ENCODE results near the gene NYNRIN. TPM values are rescaled to one million over a fixed set of nuclear protein-coding genes. Genes with fewer than 3 reads are reported as not detected.

The NYNRIN gene
- 1.7 and 2.2 TPM in 2 replicates for total RNA-seq (2012; rRNA removed)
- 5.3 and 5.4 TPM in 2 replicates for polyA plus RNA-seq (2012; rRNA removed)
- 2.7 and 4.6 TPM in 2 replicates for polyA plus RNA-seq (2012; cell fraction: cytosol; rRNA removed)
- polyA plus RNA-seq (2012; cell fraction: nucleus; rRNA removed; ENCODE audit: low replicate concordance): 10.7 and 11.1 TPM in 2 replicates
- Bru-seq, nascent RNA: percentile 43 among the genes with signal in this experiment
- percentile 59 among the genes with signal in this experiment for BruChase-seq, experiment 1, labeled RNA remaining after a 6-hour chase
- percentile 56 among the genes with signal in this experiment for BruChase-seq, experiment 2, labeled RNA remaining after a 2-hour chase
- long read RNA-seq, partial matches to known transcripts: 0 of 5 reads
- long read RNA-seq, other reads (novel, unspliced or antisense): 5 of 5 reads

- BruUV-seq (replicated peaks): no TSS peak
- ATAC-seq (ENCODE audit: low read depth) (peak; percentile 84), DNase-seq (peak; percentile 12)
- H2BK5ac ChIP-seq (ENCODE audit: low read depth, low read length, poor library complexity, severe bottlenecking): no peak within 1 kb of the TSS
- H4K8ac ChIP-seq (ENCODE audit: low read depth in 2 of 2, low read length in 2 of 2): peak within 1 kb of the TSS; percentile 77 to 84
- peak within 1 kb of the TSS; percentile 79 for H3K9ac ChIP-seq (ENCODE audit: low read depth, low read length)
- H3K27ac ChIP-seq (ENCODE audit: insufficient read depth, low read length): peak within 1 kb of the TSS; percentile 20; the same call in 1 of the 2 replicates
- H2BK120ac ChIP-seq (ENCODE audit: low read depth, low read length): peak within 1 kb of the TSS; percentile 46
- peak within 1 kb of the TSS; percentile 85; the same call in 1 of the 2 replicates for H4K5ac ChIP-seq (ENCODE audit: low read depth, low read length)
- H2AK9ac ChIP-seq (replicated peaks; ENCODE audit: low read depth, low read length, poor library complexity): peak within 1 kb of the TSS; percentile 86
- intact Hi-C loops (cut with micrococcal nuclease) (loop anchor here (2.0 kb wide), 1 partner anchor 32 kb away; no protein-coding TSS in a partner anchor), dilution Hi-C loops (cut with HindIII; ENCODE audit: low sequenced_read_pairs, unreplicated experiment) (no loop called here), in situ Hi-C loops (cut with MboI; ENCODE audit: low sequenced_read_pairs) (no loop called here)
- POLR2A ChIA-PET (ENCODE audit: unreplicated experiment): interaction anchor here (0.6 kb wide), 1 partner anchor 33 kb away, joined by 3 read pairs; no protein-coding TSS in a partner anchor
- H3K4me3 ChIP-seq (ENCODE audit: insufficient read depth, low read depth, low read length): peak within 1 kb of the TSS; percentile 67
- no peaks in the 10 kb centered on the region for H4K20me1 ChIP-seq (ENCODE audit: insufficient read depth, low read length)
- peak within 1 kb of the TSS; percentile 91 for H2AFZ ChIP-seq (replicated peaks; ENCODE audit: low read length, poor library complexity)
- peak within 1 kb of the TSS; percentile 10 for H2BK20ac ChIP-seq (ENCODE audit: low read depth, low read length)
- peaks cover 0 to 12% of the 10 kb centered on the region in 2 experiments; a peak in 1 of 4 replicates for H3K79me1 ChIP-seq (ENCODE audit: low read depth in 1 of 2, low read length in 2 of 2)
- WGBS, 2 experiments (ENCODE audit: extremely low coverage in 2 of 2, insufficient read length in 1 of 2): 0% methylated on average over 25 of the region's 57 CpGs; no CpG with 5 or more reads in 1 of the 2 experiments
- H3K9me3 ChIP-seq (ENCODE audit: control insufficient read depth, insufficient read depth, low read length): no peaks in the 10 kb centered on the region
- H3K56ac ChIP-seq (ENCODE audit: extremely low read depth, insufficient read depth, low read length): no peak within 1 kb of the TSS
- peak within 1 kb of the TSS; percentile 58 for H4K91ac ChIP-seq (ENCODE audit: insufficient read depth, low read depth, low read length)
- peak within 1 kb of the TSS; percentile 81; the same call in 1 of the 2 replicates for H2AK5ac ChIP-seq (ENCODE audit: low read depth, low read length)
- H3K18ac ChIP-seq (ENCODE audit: low read depth, low read length): peak within 1 kb of the TSS; percentile 81; the same call in 1 of the 2 replicates
- H3K14ac ChIP-seq (replicated peaks; ENCODE audit: low read depth, low read length): peak within 1 kb of the TSS; percentile 72
- no peak for TF ChIP-seq MXI1 (IDR thresholded peaks at IDR 0.05; ENCODE audit: borderline replicate concordance, low read depth, low read length)
- H2BK15ac ChIP-seq (ENCODE audit: low read depth, low read length): peak within 1 kb of the TSS; percentile 28; the same call in 2 of the 3 replicates
- peaks cover 17% of the 10 kb centered on the region for H3K4me1 ChIP-seq (ENCODE audit: control insufficient read depth, insufficient read depth, low read length)
- H3K4me2 ChIP-seq (ENCODE audit: low read depth, low read length): peak within 1 kb of the TSS; percentile 89
- peak within 1 kb of the TSS; percentile 81 for H3K23ac ChIP-seq (ENCODE audit: low read depth, low read length)
- CTCF ChIA-PET: interaction anchor here (1.1 kb wide), 1 partner anchor 33 kb away, joined by 6 read pairs; no protein-coding TSS in a partner anchor
- no peaks in the 10 kb centered on the region; the same call in 1 of the 2 replicates for H3K9me1 ChIP-seq (ENCODE audit: insufficient read depth, low read length)
- H3K36me3 ChIP-seq (ENCODE audit: control insufficient read depth, insufficient read depth, low read length): no peaks in the 10 kb centered on the region
- H3K27me3 ChIP-seq (ENCODE audit: control insufficient read depth, insufficient read depth, low read length): no peaks in the 10 kb centered on the region
- peak within 1 kb of the TSS; percentile 87 for H3K4ac ChIP-seq (ENCODE audit: low read depth, low read length)
Observed at GRCh38 chr14:24398653-24399446, at the start of gene NYNRIN. Gene NYNRIN (plus strand): TSS chr14:24399003. CDS start chr14:24399247, 244 bp downstream.

Measured in IMR-90 (cell line).